Measurements from ENCODE around the gene OCRL.

- TF ChIP-seq CTCF (IDR thresholded peaks at IDR 0.05) (no peak), POLR2A (IDR thresholded peaks at IDR 0.05) (no peak)
Observed at GRCh38 chrX:129636175-129636681, 96.2 kb downstream of the OCRL start.
